Measurements from ENCODE around the gene OR4N2. TPM values are rescaled to one million over a fixed set of nuclear protein-coding genes. Genes with fewer than 3 reads are reported as not detected.

Gene OR4N2
- total and polyA plus RNA-seq, 9 of the 15 experiments (the other 6 are each of a cell fraction or from before 2014, with no cell fraction given), result not detected

DNA sequence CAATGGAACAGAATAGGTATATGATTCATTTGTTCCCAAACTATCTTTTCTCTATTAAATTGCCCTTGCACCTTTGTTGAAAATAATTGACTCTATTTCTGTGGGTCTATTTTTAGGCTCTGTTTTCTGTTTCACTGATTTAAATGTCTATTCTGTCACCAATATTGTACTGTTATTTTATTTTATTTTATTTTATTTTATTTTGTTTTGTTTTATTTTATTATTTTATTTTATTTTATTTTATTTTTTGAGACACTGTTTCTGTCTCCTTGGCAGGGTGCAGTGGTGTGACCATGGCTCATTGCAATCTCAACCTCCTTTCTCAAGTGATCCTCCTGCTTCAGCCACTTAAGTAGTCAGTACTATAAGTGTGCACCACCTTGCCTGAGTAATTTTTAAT, 34.9 kb downstream of the OR4N2 start (continued):
- TF ChIP-seq, protein P1, sequence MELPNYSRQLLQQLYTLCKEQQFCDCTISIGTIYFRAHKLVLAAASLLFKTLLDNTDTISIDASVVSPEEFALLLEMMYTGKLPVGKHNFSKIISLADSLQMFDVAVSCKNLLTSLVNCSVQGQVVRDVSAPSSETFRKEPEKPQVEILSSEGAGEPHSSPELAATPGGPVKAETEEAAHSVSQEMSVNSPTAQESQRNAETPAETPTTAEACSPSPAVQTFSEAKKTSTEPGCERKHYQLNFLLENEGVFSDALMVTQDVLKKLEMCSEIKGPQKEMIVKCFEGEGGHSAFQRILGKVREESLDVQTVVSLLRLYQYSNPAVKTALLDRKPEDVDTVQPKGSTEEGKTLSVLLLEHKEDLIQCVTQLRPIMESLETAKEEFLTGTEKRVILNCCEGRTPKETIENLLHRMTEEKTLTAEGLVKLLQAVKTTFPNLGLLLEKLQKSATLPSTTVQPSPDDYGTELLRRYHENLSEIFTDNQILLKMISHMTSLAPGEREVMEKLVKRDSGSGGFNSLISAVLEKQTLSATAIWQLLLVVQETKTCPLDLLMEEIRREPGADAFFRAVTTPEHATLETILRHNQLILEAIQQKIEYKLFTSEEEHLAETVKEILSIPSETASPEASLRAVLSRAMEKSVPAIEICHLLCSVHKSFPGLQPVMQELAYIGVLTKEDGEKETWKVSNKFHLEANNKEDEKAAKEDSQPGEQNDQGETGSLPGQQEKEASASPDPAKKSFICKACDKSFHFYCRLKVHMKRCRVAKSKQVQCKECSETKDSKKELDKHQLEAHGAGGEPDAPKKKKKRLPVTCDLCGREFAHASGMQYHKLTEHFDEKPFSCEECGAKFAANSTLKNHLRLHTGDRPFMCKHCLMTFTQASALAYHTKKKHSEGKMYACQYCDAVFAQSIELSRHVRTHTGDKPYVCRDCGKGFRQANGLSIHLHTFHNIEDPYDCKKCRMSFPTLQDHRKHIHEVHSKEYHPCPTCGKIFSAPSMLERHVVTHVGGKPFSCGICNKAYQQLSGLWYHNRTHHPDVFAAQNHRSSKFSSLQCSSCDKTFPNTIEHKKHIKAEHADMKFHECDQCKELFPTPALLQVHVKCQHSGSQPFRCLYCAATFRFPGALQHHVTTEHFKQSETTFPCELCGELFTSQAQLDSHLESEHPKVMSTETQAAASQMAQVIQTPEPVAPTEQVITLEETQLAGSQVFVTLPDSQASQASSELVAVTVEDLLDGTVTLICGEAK (IDR thresholded peaks at IDR 0.05), result no peak
- TF ChIP-seq, protein P1 (CRISPR knock-in tag; IDR thresholded peaks at IDR 0.05), result no peak
- TF ChIP-seq, protein P2, sequence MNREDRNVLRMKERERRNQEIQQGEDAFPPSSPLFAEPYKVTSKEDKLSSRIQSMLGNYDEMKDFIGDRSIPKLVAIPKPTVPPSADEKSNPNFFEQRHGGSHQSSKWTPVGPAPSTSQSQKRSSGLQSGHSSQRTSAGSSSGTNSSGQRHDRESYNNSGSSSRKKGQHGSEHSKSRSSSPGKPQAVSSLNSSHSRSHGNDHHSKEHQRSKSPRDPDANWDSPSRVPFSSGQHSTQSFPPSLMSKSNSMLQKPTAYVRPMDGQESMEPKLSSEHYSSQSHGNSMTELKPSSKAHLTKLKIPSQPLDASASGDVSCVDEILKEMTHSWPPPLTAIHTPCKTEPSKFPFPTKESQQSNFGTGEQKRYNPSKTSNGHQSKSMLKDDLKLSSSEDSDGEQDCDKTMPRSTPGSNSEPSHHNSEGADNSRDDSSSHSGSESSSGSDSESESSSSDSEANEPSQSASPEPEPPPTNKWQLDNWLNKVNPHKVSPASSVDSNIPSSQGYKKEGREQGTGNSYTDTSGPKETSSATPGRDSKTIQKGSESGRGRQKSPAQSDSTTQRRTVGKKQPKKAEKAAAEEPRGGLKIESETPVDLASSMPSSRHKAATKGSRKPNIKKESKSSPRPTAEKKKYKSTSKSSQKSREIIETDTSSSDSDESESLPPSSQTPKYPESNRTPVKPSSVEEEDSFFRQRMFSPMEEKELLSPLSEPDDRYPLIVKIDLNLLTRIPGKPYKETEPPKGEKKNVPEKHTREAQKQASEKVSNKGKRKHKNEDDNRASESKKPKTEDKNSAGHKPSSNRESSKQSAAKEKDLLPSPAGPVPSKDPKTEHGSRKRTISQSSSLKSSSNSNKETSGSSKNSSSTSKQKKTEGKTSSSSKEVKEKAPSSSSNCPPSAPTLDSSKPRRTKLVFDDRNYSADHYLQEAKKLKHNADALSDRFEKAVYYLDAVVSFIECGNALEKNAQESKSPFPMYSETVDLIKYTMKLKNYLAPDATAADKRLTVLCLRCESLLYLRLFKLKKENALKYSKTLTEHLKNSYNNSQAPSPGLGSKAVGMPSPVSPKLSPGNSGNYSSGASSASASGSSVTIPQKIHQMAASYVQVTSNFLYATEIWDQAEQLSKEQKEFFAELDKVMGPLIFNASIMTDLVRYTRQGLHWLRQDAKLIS (CRISPR knock-in tag; IDR thresholded peaks at IDR 0.05), result no peak
- TF ChIP-seq KLF1 (tag; IDR thresholded peaks at IDR 0.05) (no peak), TRIM24 (IDR thresholded peaks at IDR 0.05) (no peak), ELF2 (CRISPR knock-in tag; IDR thresholded peaks at IDR 0.05) (no peak), ZNF239 (CRISPR knock-in tag; IDR thresholded peaks at IDR 0.05) (no peak)
- TF ChIP-seq, protein P3, sequence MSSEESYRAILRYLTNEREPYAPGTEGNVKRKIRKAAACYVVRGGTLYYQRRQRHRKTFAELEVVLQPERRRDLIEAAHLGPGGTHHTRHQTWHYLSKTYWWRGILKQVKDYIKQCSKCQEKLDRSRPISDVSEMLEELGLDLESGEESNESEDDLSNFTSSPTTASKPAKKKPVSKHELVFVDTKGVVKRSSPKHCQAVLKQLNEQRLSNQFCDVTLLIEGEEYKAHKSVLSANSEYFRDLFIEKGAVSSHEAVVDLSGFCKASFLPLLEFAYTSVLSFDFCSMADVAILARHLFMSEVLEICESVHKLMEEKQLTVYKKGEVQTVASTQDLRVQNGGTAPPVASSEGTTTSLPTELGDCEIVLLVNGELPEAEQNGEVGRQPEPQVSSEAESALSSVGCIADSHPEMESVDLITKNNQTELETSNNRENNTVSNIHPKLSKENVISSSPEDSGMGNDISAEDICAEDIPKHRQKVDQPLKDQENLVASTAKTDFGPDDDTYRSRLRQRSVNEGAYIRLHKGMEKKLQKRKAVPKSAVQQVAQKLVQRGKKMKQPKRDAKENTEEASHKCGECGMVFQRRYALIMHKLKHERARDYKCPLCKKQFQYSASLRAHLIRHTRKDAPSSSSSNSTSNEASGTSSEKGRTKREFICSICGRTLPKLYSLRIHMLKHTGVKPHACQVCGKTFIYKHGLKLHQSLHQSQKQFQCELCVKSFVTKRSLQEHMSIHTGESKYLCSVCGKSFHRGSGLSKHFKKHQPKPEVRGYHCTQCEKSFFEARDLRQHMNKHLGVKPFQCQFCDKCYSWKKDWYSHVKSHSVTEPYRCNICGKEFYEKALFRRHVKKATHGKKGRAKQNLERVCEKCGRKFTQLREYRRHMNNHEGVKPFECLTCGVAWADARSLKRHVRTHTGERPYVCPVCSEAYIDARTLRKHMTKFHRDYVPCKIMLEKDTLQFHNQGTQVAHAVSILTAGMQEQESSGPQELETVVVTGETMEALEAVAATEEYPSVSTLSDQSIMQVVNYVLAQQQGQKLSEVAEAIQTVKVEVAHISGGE (CRISPR knock-in tag; IDR thresholded peaks at IDR 0.05), result no peak
- TF ChIP-seq, protein P4, sequence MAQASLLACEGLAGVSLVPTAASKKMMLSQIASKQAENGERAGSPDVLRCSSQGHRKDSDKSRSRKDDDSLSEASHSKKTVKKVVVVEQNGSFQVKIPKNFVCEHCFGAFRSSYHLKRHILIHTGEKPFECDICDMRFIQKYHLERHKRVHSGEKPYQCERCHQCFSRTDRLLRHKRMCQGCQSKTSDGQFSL (CRISPR knock-in tag; IDR thresholded peaks at IDR 0.05), result no peak
- TF ChIP-seq, protein P4 (tag; IDR thresholded peaks at IDR 0.05), result no peak

Data from K562 (cell line).